CD4-positive, alpha-beta T cell (primary cell): Measurements from ENCODE around the gene MBLAC1. TPM values are rescaled to one million over a fixed set of nuclear protein-coding genes. Genes with fewer than 3 reads are reported as not detected.

Source experiments
- ATAC-seq: fragments of 200-7000 bp; cut with Tn5 transposase; one replicate; pipeline ENCODE4 v1.10.0; 2022; ENCODE audit warnings: mild to moderate bottlenecking; ENCODE audit not compliant: poor library complexity
- CTCF ChIA-PET: fragments of 350-600 bp; sonication (Branson Sonifier 250); formaldehyde crosslinking; loops from one replicate; lab custom pipeline; 2021; ENCODE audit warnings: antibody characterized with exemption, inconsistent platforms; lab: Charles Lee
- POLR2A ChIA-PET: fragments of 350-600 bp; sonication (Branson Sonifier 250); formaldehyde crosslinking; loops from one replicate; lab custom pipeline; 2021; ENCODE audit warnings: antibody characterized with exemption, inconsistent platforms; lab: Charles Lee
- DNase-seq, 14 experiments: peaks; one replicate each; pipeline ENCODE4 v3.0.0-alpha.2; 2013 to 2020; ENCODE audit warnings: mixed read lengths in 2 of 14
- H3K27ac ChIP-seq, 2 donors: one replicate each; pipeline versions ENCODE4 v1.5.1 to v1.7.0; 2013; ENCODE audit warnings: low read length in 2 of 2, low read depth in 1 of 2, mild to moderate bottlenecking in 1 of 2
- H3K27me3 ChIP-seq, 2 experiments: 1 replicate in 1 of 2; 2 replicates in 1 of 2; pipeline versions ENCODE4 v1.6.1 to v1.7.0; 2013; ENCODE audit warnings: low read length in 2 of 2, control low read depth in 1 of 2, mild to moderate bottlenecking in 1 of 2, moderate library complexity in 1 of 2; ENCODE audit not compliant: insufficient read depth in 2 of 2, control insufficient read depth in 1 of 2
- H3K36me3 ChIP-seq: one replicate; pipeline ENCODE4 v1.6.1; 2013; ENCODE audit warnings: low read length, control low read depth; ENCODE audit not compliant: insufficient read depth
- H3K4me1 ChIP-seq: one replicate; pipeline ENCODE4 v1.6.1; 2013; ENCODE audit warnings: low read length, control low read depth; ENCODE audit not compliant: insufficient read depth
- H3K4me3 ChIP-seq: one replicate; pipeline ENCODE4 v1.5.1; 2013; ENCODE audit warnings: mild to moderate bottlenecking, low read length, moderate library complexity
- H3K9me3 ChIP-seq, 2 experiments: 1 replicate in 1 of 2; 2 replicates in 1 of 2; pipeline versions ENCODE4 v1.6.1 to v1.7.0; 2013; ENCODE audit warnings: low read length in 2 of 2, mild to moderate bottlenecking in 2 of 2, control low read depth in 1 of 2, moderate library complexity in 1 of 2; ENCODE audit not compliant: control insufficient read depth in 1 of 2, insufficient read depth in 1 of 2
- H3K27ac Mint-ChIP-seq: one replicate; pipeline ENCODE4 v1.8.0; 2020; ENCODE audit warnings: mixed read lengths
- H3K27me3 Mint-ChIP-seq: one replicate; pipeline ENCODE4 v1.8.0; 2021; ENCODE audit warnings: mixed read lengths
- H3K36me3 Mint-ChIP-seq: one replicate; pipeline ENCODE4 v1.8.0; 2021; ENCODE audit warnings: low read depth, mixed read lengths
- H3K4me1 Mint-ChIP-seq: one replicate; pipeline ENCODE4 v1.8.0; 2021; ENCODE audit warnings: low read depth, mixed read lengths
- H3K4me3 Mint-ChIP-seq: one replicate; pipeline ENCODE4 v1.8.0; 2020; ENCODE audit warnings: mild to moderate bottlenecking, mixed read lengths
- H3K9me3 Mint-ChIP-seq: one replicate; pipeline ENCODE4 v1.8.0; 2020; ENCODE audit warnings: mixed read lengths
- CTCF ChIP-seq: fragments of 200-600 bp; IDR thresholded peaks from one replicate; pipeline ENCODE4 v1.8.0; 2022; ENCODE audit warnings: antibody characterized with exemption, mild to moderate bottlenecking
- intact Hi-C, 2 experiments: fragments of 100-400 bp; cut with DNase I in 1 of 2; cut with micrococcal nuclease in 1 of 2; formaldehyde crosslinking; loops; one replicate each; pipeline versions ENCODE4 v1.15.1 to v1.9.0; 2023 to 2025; cut with DNase I, micrococcal nuclease
- total RNA-seq, 174 experiments: library from RNA in 2 of 174; stranded (reverse) in 2 of 174; gene quantifications; one replicate each; pipeline ENCODE4 v1.2.3 and lab custom pipeline; 2021 to 2026

Gene MBLAC1
- total RNA-seq, 2 experiments from 2014 or later = 3.7 to 4.4 TPM

GRCh38 chr7:100169147-100169850 is 42.5 kb downstream of the MBLAC1 start:
- TF ChIP-seq CTCF = no peak
- H3K27ac Mint-ChIP-seq = peak overlapping the region; percentile 91
- POLR2A ChIA-PET = interaction anchor here (3.2 to 8.3 kb wide), 4 partner anchors 10 to 260 kb away, joined by 14 to 109 read pairs (median 34); partner anchors contain the start of genes GPC2, LAMTOR4, MEPCE and STAG3
- H3K36me3 Mint-ChIP-seq = no peaks in the 10 kb centered on the region
- Histone ChIP-seq H3K4me3 (peak overlapping the region; percentile 61), H3K27me3 (peaks cover 0 to 3% of the 10 kb centered on the region in 2 experiments), H3K36me3 (no peaks in the 10 kb centered on the region), H3K4me1 (peaks cover 70% of the 10 kb centered on the region), H3K27ac (peak overlapping the region in 1 of 2 donors; percentile 33), H3K9me3 (peaks cover 0 to 3% of the 10 kb centered on the region in 2 experiments)
- DNase-seq (peak in 4 of 14 experiments; percentile 38 to 70 (median 60)), ATAC-seq (peak; percentile 22)
- H3K9me3 Mint-ChIP-seq = no peaks in the 10 kb centered on the region
- H3K27me3 Mint-ChIP-seq = no peaks in the 10 kb centered on the region
- intact Hi-C loops = loop anchor here in 1 of 2 experiments (10.0 kb wide), 1 partner anchor 46 kb away; the partner anchor contains the start of gene PVRIG
- H3K4me3 Mint-ChIP-seq = peak overlapping the region; percentile 91
- H3K4me1 Mint-ChIP-seq = peaks cover 60% of the 10 kb centered on the region
- CTCF ChIA-PET = interaction anchor here (1.1 kb wide), 1 partner anchor 11 kb away, joined by 3 read pairs; the partner anchor contains the start of gene TRAPPC14

- ATAC-seq (no peak), DNase-seq (peak in 1 of 14 experiments; percentile 28)
- no peak for TF ChIP-seq CTCF
- intact Hi-C loops = no loop called here
- Mint-ChIP-seq H3K27ac (peak overlapping the region; percentile 91), H3K27me3 (no peaks in the 10 kb centered on the region), H3K4me3 (peak overlapping the region; percentile 91), H3K4me1 (peaks cover 68% of the 10 kb centered on the region), H3K36me3 (no peaks in the 10 kb centered on the region), H3K9me3 (no peaks in the 10 kb centered on the region)
- ChIA-PET POLR2A (interaction anchor here (0.5 to 8.3 kb wide), 6 partner anchors 9 to 21 kb away, joined by 3 to 109 read pairs (median 4); partner anchors contain the start of genes GPC2, LAMTOR4 and STAG3), CTCF (interaction anchor here (1.3 kb wide), 1 partner anchor 37 kb away, joined by 4 read pairs; no protein-coding TSS in a partner anchor)
- Histone ChIP-seq H3K27me3 (peaks cover 0 to 3% of the 10 kb centered on the region in 2 experiments), H3K9me3 (peaks cover 0 to 3% of the 10 kb centered on the region in 2 experiments), H3K36me3 (no peaks in the 10 kb centered on the region), H3K4me3 (peak overlapping the region; percentile 52), H3K27ac (peak overlapping the region in 1 of 2 donors; percentile 33), H3K4me1 (peaks cover 67% of the 10 kb centered on the region)
Measured at GRCh38 chr7:100170101-100170897, 43.5 kb downstream of the MBLAC1 start.
